Aorta (tissue), 5 donors: Measurements from ENCODE around the gene USP11. TPM values are rescaled to one million over a fixed set of nuclear protein-coding genes. Genes with fewer than 3 reads are reported as not detected.
A peak's percentile ranks its signal among the peaks of the same experiment; 100 is the strongest.

Source experiments
- ATAC-seq: fragments of 200-7000 bp; cut with Tn5 transposase; one replicate; pipeline ENCODE4 v1.9.1; 2022; ENCODE audit warnings: moderate library complexity; ENCODE audit not compliant: low FRiP score
- DNase-seq, 2 donors: peaks; one replicate each; pipeline ENCODE4 v3.0.0-alpha.2; 2020
- H3K27ac ChIP-seq, 2 donors: one replicate each; pipeline ENCODE4 v1.5.1; 2013; ENCODE audit warnings: low read length in 2 of 2, mild to moderate bottlenecking in 2 of 2, moderate library complexity in 2 of 2, control low read depth in 1 of 2, inconsistent platforms in 1 of 2, low read depth in 1 of 2
- H3K27me3 ChIP-seq, 2 donors: one replicate each; pipeline ENCODE4 v1.6.1; 2013; ENCODE audit warnings: control low read depth in 1 of 2, low read length in 1 of 2, mild to moderate bottlenecking in 1 of 2, moderate library complexity in 1 of 2; ENCODE audit not compliant: insufficient read depth in 2 of 2, control insufficient read depth in 1 of 2
- H3K36me3 ChIP-seq, 2 donors: one replicate each; pipeline ENCODE4 v1.6.1; 2013; ENCODE audit warnings: control low read depth in 1 of 2, low read length in 1 of 2, mild to moderate bottlenecking in 1 of 2; ENCODE audit not compliant: insufficient read depth in 2 of 2, control insufficient read depth in 1 of 2
- H3K4me1 ChIP-seq, 2 donors: one replicate each; pipeline ENCODE4 v1.6.1; 2013; ENCODE audit warnings: low read length in 2 of 2, control low read depth in 1 of 2, mild to moderate bottlenecking in 1 of 2, moderate library complexity in 1 of 2; ENCODE audit not compliant: insufficient read depth in 2 of 2, control insufficient read depth in 1 of 2
- H3K4me3 ChIP-seq, 2 donors: one replicate each; pipeline ENCODE4 v1.5.1; 2013; ENCODE audit warnings: low read length in 2 of 2, control low read depth in 1 of 2, mild to moderate bottlenecking in 1 of 2
- H3K9me3 ChIP-seq: one replicate; pipeline ENCODE4 v1.6.1; 2013; ENCODE audit warnings: mild to moderate bottlenecking, low read length; ENCODE audit not compliant: control insufficient read depth
- WGBS, 2 donors: extraction: QIAGEN DNeasy Blood & Tissue Kit; methylation state at CpG; one replicate each; pipeline ENCODE4 v1.1.7; 2013; 5-methylcytosine and 5-hydroxymethylcytosine counted together
- intact Hi-C, 2 donors: fragments of 100-400 bp; cut with DNase I; formaldehyde crosslinking; loops; one replicate each; pipeline versions ENCODE4 v1.14.2 to v1.15.0; 2022
- polyA plus RNA-seq, 2 donors: library from polyadenylated mRNA; stranded (reverse); fragments of 200-250 nt; gene quantifications; one replicate each; pipeline ENCODE4 v1.2.3, GENCODE V29; 2013
- total RNA-seq, 2 donors: library from RNA; stranded (reverse); fragmentation: NEBNext Ultra II Directional; extraction: Animal tissue kit (Norgen Biotek cat#: 25700); gene quantifications; one replicate each; pipeline ENCODE4 v1.2.1, GENCODE V29; 2021
- donor health status: healthy with polysubstance abuse.
- donor health status: Bipolar disorder and iron deficiency.
- donor health status: DM: no; HTN: no; CAD: no.
- donor health status: DM: no; HTN: no; CAD: no.
- donor health status: DM: yes; HTN: yes; CAD: no.

The USP11 gene
- total and polyA plus RNA-seq, 4 donors = 15.3 to 90.3 (median 73.9) TPM

DNA sequence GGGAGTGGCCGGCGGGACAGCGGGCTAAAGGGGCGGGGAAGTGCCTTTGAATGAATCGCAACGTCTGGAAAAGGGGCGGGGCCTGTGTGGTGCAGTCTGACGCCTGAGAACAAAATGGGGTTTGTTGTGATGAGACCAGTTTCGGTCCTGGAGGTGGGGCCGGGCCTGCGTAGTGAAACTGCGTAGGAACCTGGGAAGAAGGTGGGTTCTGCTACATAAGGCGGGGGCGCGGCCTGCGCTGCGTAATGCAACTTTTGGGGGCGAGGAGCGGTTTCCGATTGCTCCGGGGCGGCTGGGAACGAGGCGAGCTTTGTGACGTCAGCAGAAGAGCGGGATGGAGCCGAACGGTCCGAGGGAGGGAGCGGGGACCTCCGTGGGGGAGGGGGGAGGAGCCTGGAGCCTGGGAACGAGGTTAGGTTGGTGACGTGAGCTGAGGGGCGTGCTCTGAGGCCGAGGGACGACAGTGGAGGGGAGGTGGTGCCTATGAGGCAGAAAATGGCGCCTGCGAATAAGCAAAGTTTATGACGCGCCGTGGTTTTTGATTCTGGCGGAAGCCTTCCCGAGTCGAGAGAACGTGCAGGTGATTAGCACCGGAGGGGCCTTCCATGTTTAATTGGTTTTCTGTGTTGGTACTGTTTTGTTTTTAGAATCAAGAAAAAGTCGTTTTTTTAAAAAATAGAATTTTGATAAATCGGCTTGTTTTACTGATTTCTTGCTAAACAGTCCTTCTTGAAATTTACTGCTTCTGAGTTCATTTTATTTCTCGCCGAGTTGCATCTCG, 714 bp downstream of the USP11 start:
- H3K27ac ChIP-seq = peak overlapping the region; percentile 43 to 58
- H3K27me3 ChIP-seq = no peaks in the 10 kb centered on the region
- no peaks in the 10 kb centered on the region for H3K9me3 ChIP-seq
- ATAC-seq = peak; percentile 94
- no peaks in the 10 kb centered on the region for H3K4me1 ChIP-seq
- H3K4me3 ChIP-seq = peak overlapping the region; percentile 45 to 82
- 1 to 12% methylated on average over 48 to 51 of the region's 51 CpGs for WGBS, 2 donors
- intact Hi-C loops = loop anchor here in 1 of 2 donors (1.0 to 5.0 kb wide), 2 partner anchors 15 to 129 kb away; partner anchors contain the start of gene CDK16
- DNase-seq = peak; percentile 96 to 97
- H3K36me3 ChIP-seq = no peaks in the 10 kb centered on the region

- Histone ChIP-seq H3K27ac (no peak overlapping the region), H3K36me3 (no peaks in the 10 kb centered on the region), H3K4me3 (no peak overlapping the region), H3K9me3 (no peaks in the 10 kb centered on the region), H3K27me3 (no peaks in the 10 kb centered on the region), H3K4me1 (no peaks in the 10 kb centered on the region)
- DNase-seq = no peak
- WGBS, 2 donors = 43 to 54% methylated on average over 3 of the region's 3 CpGs
- intact Hi-C loops = loop anchor here in 1 of 2 donors (5.0 kb wide), 1 partner anchor 128 kb away; no protein-coding TSS in a partner anchor
- no peak for ATAC-seq
Measured at GRCh38 chrX:47234583-47234982, 1.8 kb downstream of the USP11 start.

- no peaks in the 10 kb centered on the region for H3K36me3 ChIP-seq
- DNase-seq = no peak
- H3K4me1 ChIP-seq = no peaks in the 10 kb centered on the region
- no peak overlapping the region for H3K4me3 ChIP-seq
- H3K9me3 ChIP-seq = no peaks in the 10 kb centered on the region
- WGBS, 2 donors = 41 to 71% methylated on average over 4 of the region's 4 CpGs
- ATAC-seq = no peak
- intact Hi-C loops = no loop called here
- H3K27me3 ChIP-seq = no peaks in the 10 kb centered on the region
- no peak overlapping the region for H3K27ac ChIP-seq
Measured at GRCh38 chrX:47235691-47236103, 2.9 kb downstream of the USP11 start.

- Histone ChIP-seq H3K4me1 (no peaks in the 10 kb centered on the region), H3K9me3 (no peaks in the 10 kb centered on the region), H3K27ac (no peak overlapping the region), H3K4me3 (no peak overlapping the region), H3K27me3 (no peaks in the 10 kb centered on the region), H3K36me3 (peaks cover 0 to 3% of the 10 kb centered on the region in 2 donors)
- DNase-seq (peak in 1 of 2 donors; percentile 43), ATAC-seq (no peak)
- intact Hi-C loops = no loop called here
- 83 to 84% methylated on average over 8 of the region's 8 CpGs for WGBS, 2 donors
Measured at GRCh38 chrX:47239199-47239598, 6.4 kb downstream of the USP11 start.

GRCh38 chrX:47239898-47240545, 7.2 kb downstream of the USP11 start:
- H3K27ac ChIP-seq = no peak overlapping the region
- no peaks in the 10 kb centered on the region for H3K4me1 ChIP-seq
- DNase-seq = peak in 1 of 2 donors; percentile 43
- no peaks in the 10 kb centered on the region for H3K9me3 ChIP-seq
- H3K4me3 ChIP-seq = no peak overlapping the region
- no peak for ATAC-seq
- 93 to 94% methylated on average over 12 of the region's 12 CpGs for WGBS, 2 donors
- peaks cover 0 to 7% of the 10 kb centered on the region in 2 donors for H3K36me3 ChIP-seq
- no peaks in the 10 kb centered on the region for H3K27me3 ChIP-seq
- intact Hi-C loops = no loop called here

DNA sequence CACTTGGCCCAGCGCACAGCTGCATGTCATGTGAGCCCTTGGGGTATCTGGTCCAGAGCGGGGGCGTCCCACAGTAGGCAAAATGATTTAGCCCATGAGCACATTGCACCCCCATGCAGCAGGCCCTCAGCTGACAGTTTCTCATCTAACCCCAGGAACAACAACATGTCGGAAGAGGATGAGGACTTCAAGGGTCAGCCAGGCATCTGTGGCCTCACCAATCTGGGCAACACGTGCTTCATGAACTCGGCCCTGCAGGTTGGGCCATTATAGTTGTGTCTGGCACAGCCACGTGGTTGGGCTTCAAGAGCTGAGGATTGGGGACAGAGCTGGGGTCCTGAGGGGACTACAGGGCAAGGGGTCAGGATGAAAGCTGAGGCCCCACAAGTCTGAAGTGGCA, 7.8 kb downstream of the USP11 start:
- Histone ChIP-seq H3K36me3 (peaks cover 0 to 7% of the 10 kb centered on the region in 2 donors), H3K4me1 (no peaks in the 10 kb centered on the region), H3K9me3 (no peaks in the 10 kb centered on the region), H3K27ac (no peak overlapping the region), H3K4me3 (no peak overlapping the region), H3K27me3 (no peaks in the 10 kb centered on the region)
- ATAC-seq (no peak), DNase-seq (peak in 1 of 2 donors; percentile 50)
- intact Hi-C loops = no loop called here
- WGBS, 2 donors = 83 to 84% methylated on average over 7 of the region's 7 CpGs

DNA sequence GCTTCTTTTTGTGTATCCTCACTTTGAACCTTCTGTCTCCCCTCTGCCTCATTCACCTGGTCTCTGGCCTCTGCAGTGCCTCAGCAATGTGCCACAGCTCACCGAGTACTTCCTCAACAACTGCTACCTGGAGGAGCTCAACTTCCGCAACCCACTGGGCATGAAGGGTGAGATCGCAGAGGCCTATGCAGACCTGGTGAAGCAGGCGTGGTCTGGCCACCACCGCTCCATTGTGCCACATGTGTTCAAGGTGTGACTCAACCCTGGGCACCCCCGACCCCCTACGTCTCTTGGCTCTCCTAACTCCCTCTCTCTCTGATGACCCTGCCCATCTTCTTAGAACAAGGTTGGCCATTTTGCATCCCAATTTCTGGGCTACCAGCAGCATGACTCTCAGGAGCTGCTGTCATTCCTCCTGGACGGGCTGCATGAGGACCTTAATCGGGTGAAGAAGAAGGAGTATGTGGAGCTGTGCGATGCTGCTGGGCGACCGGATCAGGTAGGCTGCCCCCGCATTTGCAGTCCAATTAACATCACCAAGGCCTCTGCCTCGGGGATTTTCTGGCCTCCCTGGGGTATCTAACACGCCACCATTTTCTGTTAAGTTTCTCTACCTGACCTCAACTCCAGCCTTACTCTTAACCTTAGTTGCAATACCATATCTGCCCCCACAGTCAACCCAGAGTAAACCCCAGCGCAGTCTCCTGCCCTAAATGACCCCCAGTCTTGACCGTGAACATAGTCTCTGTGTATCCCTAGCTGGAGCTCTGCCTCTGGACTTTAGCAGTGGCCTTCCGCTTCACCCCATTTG, 8.6 kb downstream of the USP11 start:
- H3K36me3 ChIP-seq = peaks cover 0 to 7% of the 10 kb centered on the region in 2 donors
- no peak overlapping the region for H3K27ac ChIP-seq
- DNase-seq (peak in 1 of 2 donors; percentile 59), ATAC-seq (no peak)
- no peaks in the 10 kb centered on the region for H3K4me1 ChIP-seq
- H3K9me3 ChIP-seq = no peaks in the 10 kb centered on the region
- H3K27me3 ChIP-seq = no peaks in the 10 kb centered on the region
- 94 to 97% methylated on average over 18 of the region's 18 CpGs for WGBS, 2 donors
- H3K4me3 ChIP-seq = no peak overlapping the region
- intact Hi-C loops = no loop called here

DNA sequence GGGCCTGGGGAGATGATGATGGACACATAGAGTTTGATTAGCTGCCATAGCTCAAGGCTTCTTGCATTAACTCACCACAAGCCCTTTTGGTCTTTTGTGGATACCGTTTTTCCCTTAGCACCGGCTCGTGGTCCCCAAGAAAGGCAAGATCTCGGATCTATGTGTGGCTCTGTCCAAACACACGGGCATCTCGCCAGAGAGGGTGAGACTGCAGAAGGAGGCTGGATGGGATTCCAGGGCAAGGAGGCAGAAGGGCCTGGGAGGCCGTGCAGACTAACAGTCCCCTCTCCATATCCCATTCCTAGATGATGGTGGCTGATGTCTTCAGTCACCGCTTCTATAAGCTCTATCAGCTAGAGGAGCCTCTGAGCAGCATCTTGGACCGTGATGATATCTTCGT, 9.5 kb downstream of the USP11 start:
- no peaks in the 10 kb centered on the region for H3K27me3 ChIP-seq
- ATAC-seq (no peak), DNase-seq (peak in 1 of 2 donors; percentile 68)
- WGBS, 2 donors = 83 to 87% methylated on average over 10 of the region's 10 CpGs
- intact Hi-C loops = no loop called here
- H3K9me3 ChIP-seq = no peaks in the 10 kb centered on the region
- peaks cover 0 to 7% of the 10 kb centered on the region in 2 donors for H3K36me3 ChIP-seq
- no peak overlapping the region for H3K27ac ChIP-seq
- H3K4me1 ChIP-seq = no peaks in the 10 kb centered on the region
- no peak overlapping the region for H3K4me3 ChIP-seq
